GM23338 (cell line): ENCODE measurements around the gene MYOM1. TPM values are rescaled to one million over a fixed set of nuclear protein-coding genes. Genes with fewer than 3 reads are reported as not detected.

ENCODE experiments used
- ATAC-seq: fragments of 200-7000 bp; cut with Tn5 transposase; 3 replicates; pipeline ENCODE4 v1.9.1; 2020
- DNase-seq: peaks from one replicate; pipeline ENCODE4 v3.0.0-alpha.2; 2015; ENCODE audit warnings: low spot score
- H2AFZ ChIP-seq: fragments of 200-600 bp; sonication (generic); 2 replicates; pipeline ENCODE4 v1.8.0; 2016; ENCODE audit warnings: antibody characterized with exemption, mild to moderate bottlenecking, moderate library complexity
- H3F3A ChIP-seq: fragments of 200-600 bp; sonication (generic); replicated peaks from 2 replicates; pipeline ENCODE4 v1.8.0; 2017; ENCODE audit warnings: antibody characterized with exemption, mixed run types, low read depth
- H3K27ac ChIP-seq: fragments of 200-600 bp; sonication (generic); 2 replicates; pipeline ENCODE4 v1.6.1; 2016; ENCODE audit warnings: low read depth
- H3K27me3 ChIP-seq: fragments of 200-600 bp; sonication (generic); 2 replicates; pipeline ENCODE4 v1.8.0; 2016; ENCODE audit warnings: mild to moderate bottlenecking, mixed run types, moderate library complexity; ENCODE audit not compliant: insufficient read depth
- H3K36me3 ChIP-seq: fragments of 200-600 bp; sonication (generic); 2 replicates; pipeline ENCODE4 v1.8.0; 2016; ENCODE audit warnings: mild to moderate bottlenecking; ENCODE audit not compliant: insufficient read depth
- H3K4me1 ChIP-seq: fragments of 200-600 bp; sonication (generic); 2 replicates; pipeline ENCODE4 v1.8.0; 2016; ENCODE audit warnings: mild to moderate bottlenecking, moderate library complexity; ENCODE audit not compliant: insufficient read depth
- H3K4me2 ChIP-seq: fragments of 200-600 bp; sonication (generic); 2 replicates; pipeline ENCODE4 v1.7.1; 2017; ENCODE audit warnings: mixed run types
- H3K4me3 ChIP-seq: fragments of 200-600 bp; sonication (generic); 2 replicates; pipeline ENCODE4 v1.6.1; 2016; ENCODE audit warnings: mixed run types
- H3K79me2 ChIP-seq: fragments of 200-600 bp; sonication (generic); replicated peaks from 2 replicates; pipeline ENCODE4 v1.8.0; 2017; ENCODE audit warnings: mild to moderate bottlenecking; ENCODE audit not compliant: insufficient read depth
- H3K9me2 ChIP-seq: fragments of 200-600 bp; sonication (generic); 2 replicates; pipeline ENCODE4 v1.8.0; 2017; ENCODE audit not compliant: insufficient read depth
- H4K20me1 ChIP-seq: fragments of 200-600 bp; sonication (generic); replicated peaks from 2 replicates; pipeline ENCODE4 v1.8.0; 2017; ENCODE audit warnings: mild to moderate bottlenecking; ENCODE audit not compliant: insufficient read depth
- H3K27ac Mint-ChIP-seq: 2 replicates; pipeline ENCODE4 v1.8.0; 2020; ENCODE audit warnings: inconsistent platforms, mild to moderate bottlenecking, moderate library complexity, mixed read lengths
- H3K27me3 Mint-ChIP-seq: 3 replicates; pipeline ENCODE4 v1.8.0; 2022; ENCODE audit warnings: low read depth, mild to moderate bottlenecking, moderate library complexity, mixed read lengths, inconsistent platforms; ENCODE audit not compliant: insufficient read depth, poor library complexity
- H3K36me3 Mint-ChIP-seq: 3 replicates; pipeline ENCODE4 v1.8.0; 2021; ENCODE audit warnings: low read depth, mild to moderate bottlenecking, inconsistent platforms, moderate library complexity, mixed read lengths
- H3K4me1 Mint-ChIP-seq: 3 replicates; pipeline ENCODE4 v1.8.0; 2020; ENCODE audit warnings: mild to moderate bottlenecking, inconsistent platforms, mixed read lengths
- H3K4me3 Mint-ChIP-seq: 3 replicates; pipeline ENCODE4 v1.8.0; 2021; ENCODE audit warnings: moderate library complexity, mild to moderate bottlenecking, inconsistent platforms, mixed read lengths
- H3K9me3 Mint-ChIP-seq: 3 replicates; pipeline ENCODE4 v1.8.0; 2020; ENCODE audit warnings: moderate library complexity, mild to moderate bottlenecking, inconsistent platforms, mixed read lengths
- CREB1 ChIP-seq: fragments of 250-450 bp; sonication (Bioruptor Pico); IDR thresholded peaks from 2 replicates; pipeline ENCODE4 v1.5.0; 2020; ENCODE audit warnings: low read depth, mild to moderate bottlenecking, moderate library complexity
- CTCF ChIP-seq, 2 experiments: fragments of 200-600 bp in 1 of 2; sonication (generic) in 1 of 2; conservative IDR thresholded peaks; 2 replicates each; pipeline versions ENCODE4 v1.5.1 to v1.6.1; 2016 to 2017; ENCODE audit warnings: antibody characterized with exemption in 2 of 2, low read depth in 2 of 2, mild to moderate bottlenecking in 2 of 2, moderate library complexity in 1 of 2
- ETS1 ChIP-seq: IDR thresholded peaks from 2 replicates; pipeline ENCODE4 v1.6.1; 2016; ENCODE audit warnings: antibody characterized with exemption
- EZH2 ChIP-seq: fragments of 200-600 bp; sonication (generic); IDR thresholded peaks from one replicate; pipeline ENCODE4 v1.8.0; 2017; ENCODE audit warnings: antibody characterized with exemption, mild to moderate bottlenecking, low read depth; ENCODE audit not compliant: unreplicated experiment
- EZH2phosphoT487 ChIP-seq: fragments of 200-600 bp; sonication (generic); IDR thresholded peaks from one replicate; pipeline ENCODE4 v1.8.1; 2018; ENCODE audit warnings: antibody characterized with exemption; ENCODE audit not compliant: unreplicated experiment
- JUNB ChIP-seq: IDR thresholded peaks from one replicate; pipeline ENCODE4 v1.6.1; 2016; ENCODE audit warnings: antibody characterized with exemption; ENCODE audit not compliant: unreplicated experiment
- NANOG ChIP-seq: IDR thresholded peaks from 2 replicates; pipeline ENCODE4 v1.6.1; 2016; ENCODE audit warnings: antibody characterized with exemption, borderline replicate concordance
- POLR2AphosphoS5 ChIP-seq: IDR thresholded peaks from 2 replicates; pipeline ENCODE4 v1.6.1; 2016; ENCODE audit warnings: antibody characterized with exemption, low read depth
- REST ChIP-seq: IDR thresholded peaks from one replicate; pipeline ENCODE4 v1.6.1; 2018; ENCODE audit warnings: antibody characterized with exemption; ENCODE audit not compliant: unreplicated experiment
- STAT1 ChIP-seq: IDR thresholded peaks from one replicate; pipeline ENCODE4 v1.6.1; 2016; ENCODE audit warnings: antibody characterized with exemption; ENCODE audit not compliant: unreplicated experiment
- ZNF114 ChIP-seq: fragments of 250-450 bp; sonication (Bioruptor Pico); IDR thresholded peaks from 2 replicates; pipeline ENCODE4 v1.5.0; 2020; ENCODE audit warnings: mild to moderate bottlenecking, moderate library complexity
- ZNF331 ChIP-seq: fragments of 250-450 bp; sonication (Bioruptor Pico); IDR thresholded peaks from 2 replicates; pipeline ENCODE4 v1.5.0; 2020; ENCODE audit warnings: low read depth, mild to moderate bottlenecking, moderate library complexity
- polyA plus RNA-seq: library from polyadenylated mRNA; unstranded; fragments of >200 nt; fragmentation: Nextera tagmentation; extraction: Ambion mirVana; gene quantifications from 2 replicates; pipeline ENCODE4 v1.2.1, GENCODE V29; 2016
- total RNA-seq: library from RNA; depleted of rRNA; stranded (reverse); fragments of >200 nt; shearing (Covaris generic); gene quantifications from 2 replicates; pipeline ENCODE4 v1.2.3, GENCODE V29; 2014
- TF ChIP-seq, protein P1 (sequence below): fragments of 250-450 bp; sonication (Bioruptor Pico); IDR thresholded peaks from 2 replicates; pipeline ENCODE4 v1.5.0; 2020; ENCODE audit warnings: mild to moderate bottlenecking, moderate library complexity

MYOM1 gene
- total and polyA plus RNA-seq, 2 experiments from 2014 or later = 0.27 to 0.38 TPM

GRCh38 chr18:3119401-3120341 lies 100.1 kb downstream of the MYOM1 start:
- peak; percentile 32; the same call in 2 of the 3 replicates for ATAC-seq
- Histone ChIP-seq H3K36me3 (no peaks in the 10 kb centered on the region), H3K79me2 (no peaks in the 10 kb centered on the region), H3K27ac (no peak overlapping the region), H3K4me1 (peaks cover 8% of the 10 kb centered on the region; the same call in 1 of the 2 replicates), H3K9me2 (no peaks in the 10 kb centered on the region), H4K20me1 (no peaks in the 10 kb centered on the region), H3K27me3 (peaks cover 10% of the 10 kb centered on the region), H3K4me2 (peak overlapping the region; percentile 57; the same call in 1 of the 2 replicates), H3F3A (no peaks in the 10 kb centered on the region), H2AFZ (no peak overlapping the region), H3K4me3 (no peak overlapping the region)
- Mint-ChIP-seq H3K4me3 (no peak overlapping the region), H3K36me3 (no peaks in the 10 kb centered on the region), H3K4me1 (peaks cover 20% of the 10 kb centered on the region; the same call in 2 of the 3 replicates), H3K9me3 (no peaks in the 10 kb centered on the region; the same call in 2 of the 3 replicates), H3K27ac (no peak overlapping the region), H3K27me3 (peaks cover 3% of the 10 kb centered on the region)
- TF ChIP-seq POLR2AphosphoS5 (no peak), ZNF331 (CRISPR knock-in tag) (no peak), JUNB (no peak), ETS1 (no peak), NANOG (no peak), CREB1 (CRISPR knock-in tag) (no peak), EZH2phosphoT487 (no peak), STAT1 (no peak), EZH2 (no peak), REST (no peak), ZNF114 (CRISPR knock-in tag) (no peak), CTCF (conservative IDR thresholded peaks at IDR 0.05; ENCODE audit: low read depth in 2 of 2) (no peak)
- TF ChIP-seq, protein P1, sequence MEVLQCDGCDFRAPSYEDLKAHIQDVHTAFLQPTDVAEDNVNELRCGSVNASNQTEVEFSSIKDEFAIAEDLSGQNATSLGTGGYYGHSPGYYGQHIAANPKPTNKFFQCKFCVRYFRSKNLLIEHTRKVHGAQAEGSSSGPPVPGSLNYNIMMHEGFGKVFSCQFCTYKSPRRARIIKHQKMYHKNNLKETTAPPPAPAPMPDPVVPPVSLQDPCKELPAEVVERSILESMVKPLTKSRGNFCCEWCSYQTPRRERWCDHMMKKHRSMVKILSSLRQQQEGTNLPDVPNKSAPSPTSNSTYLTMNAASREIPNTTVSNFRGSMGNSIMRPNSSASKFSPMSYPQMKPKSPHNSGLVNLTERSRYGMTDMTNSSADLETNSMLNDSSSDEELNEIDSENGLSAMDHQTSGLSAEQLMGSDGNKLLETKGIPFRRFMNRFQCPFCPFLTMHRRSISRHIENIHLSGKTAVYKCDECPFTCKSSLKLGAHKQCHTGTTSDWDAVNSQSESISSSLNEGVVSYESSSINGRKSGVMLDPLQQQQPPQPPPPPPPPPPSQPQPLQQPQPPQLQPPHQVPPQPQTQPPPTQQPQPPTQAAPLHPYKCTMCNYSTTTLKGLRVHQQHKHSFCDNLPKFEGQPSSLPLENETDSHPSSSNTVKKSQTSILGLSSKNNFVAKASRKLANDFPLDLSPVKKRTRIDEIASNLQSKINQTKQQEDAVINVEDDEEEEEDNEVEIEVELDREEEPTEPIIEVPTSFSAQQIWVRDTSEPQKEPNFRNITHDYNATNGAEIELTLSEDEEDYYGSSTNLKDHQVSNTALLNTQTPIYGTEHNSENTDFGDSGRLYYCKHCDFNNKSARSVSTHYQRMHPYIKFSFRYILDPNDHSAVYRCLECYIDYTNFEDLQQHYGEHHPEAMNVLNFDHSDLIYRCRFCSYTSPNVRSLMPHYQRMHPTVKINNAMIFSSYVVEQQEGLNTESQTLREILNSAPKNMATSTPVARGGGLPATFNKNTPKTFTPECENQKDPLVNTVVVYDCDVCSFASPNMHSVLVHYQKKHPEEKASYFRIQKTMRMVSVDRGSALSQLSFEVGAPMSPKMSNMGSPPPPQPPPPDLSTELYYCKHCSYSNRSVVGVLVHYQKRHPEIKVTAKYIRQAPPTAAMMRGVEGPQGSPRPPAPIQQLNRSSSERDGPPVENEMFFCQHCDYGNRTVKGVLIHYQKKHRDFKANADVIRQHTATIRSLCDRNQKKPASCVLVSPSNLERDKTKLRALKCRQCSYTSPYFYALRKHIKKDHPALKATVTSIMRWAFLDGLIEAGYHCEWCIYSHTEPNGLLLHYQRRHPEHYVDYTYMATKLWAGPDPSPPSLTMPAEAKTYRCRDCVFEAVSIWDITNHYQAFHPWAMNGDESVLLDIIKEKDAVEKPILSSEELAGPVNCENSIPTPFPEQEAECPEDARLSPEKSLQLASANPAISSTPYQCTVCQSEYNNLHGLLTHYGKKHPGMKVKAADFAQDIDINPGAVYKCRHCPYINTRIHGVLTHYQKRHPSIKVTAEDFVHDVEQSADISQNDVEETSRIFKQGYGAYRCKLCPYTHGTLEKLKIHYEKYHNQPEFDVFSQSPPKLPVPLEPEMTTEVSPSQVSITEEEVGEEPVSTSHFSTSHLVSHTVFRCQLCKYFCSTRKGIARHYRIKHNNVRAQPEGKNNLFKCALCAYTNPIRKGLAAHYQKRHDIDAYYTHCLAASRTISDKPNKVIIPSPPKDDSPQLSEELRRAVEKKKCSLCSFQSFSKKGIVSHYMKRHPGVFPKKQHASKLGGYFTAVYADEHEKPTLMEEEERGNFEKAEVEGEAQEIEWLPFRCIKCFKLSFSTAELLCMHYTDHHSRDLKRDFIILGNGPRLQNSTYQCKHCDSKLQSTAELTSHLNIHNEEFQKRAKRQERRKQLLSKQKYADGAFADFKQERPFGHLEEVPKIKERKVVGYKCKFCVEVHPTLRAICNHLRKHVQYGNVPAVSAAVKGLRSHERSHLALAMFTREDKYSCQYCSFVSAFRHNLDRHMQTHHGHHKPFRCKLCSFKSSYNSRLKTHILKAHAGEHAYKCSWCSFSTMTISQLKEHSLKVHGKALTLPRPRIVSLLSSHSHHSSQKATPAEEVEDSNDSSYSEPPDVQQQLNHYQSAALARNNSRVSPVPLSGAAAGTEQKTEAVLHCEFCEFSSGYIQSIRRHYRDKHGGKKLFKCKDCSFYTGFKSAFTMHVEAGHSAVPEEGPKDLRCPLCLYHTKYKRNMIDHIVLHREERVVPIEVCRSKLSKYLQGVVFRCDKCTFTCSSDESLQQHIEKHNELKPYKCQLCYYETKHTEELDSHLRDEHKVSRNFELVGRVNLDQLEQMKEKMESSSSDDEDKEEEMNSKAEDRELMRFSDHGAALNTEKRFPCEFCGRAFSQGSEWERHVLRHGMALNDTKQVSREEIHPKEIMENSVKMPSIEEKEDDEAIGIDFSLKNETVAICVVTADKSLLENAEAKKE (CRISPR knock-in tag) = no peak
- no peak for DNase-seq
